A549 (cell line): ENCODE data around the gene HELT.

ENCODE experiments used
- CTCF ChIP-seq: fragments of >200 bp; sonication (Bioruptor Twin); formaldehyde crosslinking; IDR thresholded peaks from 3 replicates; pipeline ENCODE4 v1.5.1; 2016
- ESRRA ChIP-seq: fragments of 150-350 bp; IDR thresholded peaks from 2 replicates; pipeline ENCODE4 v1.6.1; 2014; ENCODE audit warnings: mild to moderate bottlenecking, low read length, borderline replicate concordance
- HOXA7 ChIP-seq: fragments of 250-450 bp; sonication (Bioruptor Pico); IDR thresholded peaks from 2 replicates; pipeline ENCODE4 v1.5.0; 2020; ENCODE audit warnings: mild to moderate bottlenecking, moderate library complexity
- HOXB5 ChIP-seq: fragments of 250-450 bp; sonication (Bioruptor Pico); IDR thresholded peaks from 2 replicates; pipeline ENCODE4 v1.5.0; 2020; ENCODE audit warnings: mild to moderate bottlenecking, moderate library complexity
- MAFK ChIP-seq: fragments of 450-650 bp; IDR thresholded peaks from 2 replicates; pipeline ENCODE4 v1.6.1; 2014; ENCODE audit not compliant: partially characterized antibody
- PBX3 ChIP-seq: IDR thresholded peaks from 2 replicates; pipeline ENCODE4 v1.6.1; 2012
- RARB ChIP-seq: fragments of 250-450 bp; sonication (Bioruptor Pico); IDR thresholded peaks from 2 replicates; pipeline ENCODE4 v1.8.0; 2021; ENCODE audit warnings: mild to moderate bottlenecking, moderate library complexity
- SREBF2 ChIP-seq: fragments of 450-650 bp; IDR thresholded peaks from 2 replicates; pipeline ENCODE4 v1.6.1; 2014; ENCODE audit warnings: mild to moderate bottlenecking, moderate library complexity

- TF ChIP-seq CTCF (no peak), HOXA7 (CRISPR knock-in tag) (no peak), SREBF2 (no peak), RARB (CRISPR knock-in tag) (no peak), HOXB5 (CRISPR knock-in tag) (no peak), PBX3 (no peak), ESRRA (no peak), MAFK (no peak)
These were observed 15.7 kb downstream of the HELT start for GRCh38 chr4:185033950-185034349.
